Measurements from ENCODE around the gene SZT2.

Gene SZT2

DNA sequence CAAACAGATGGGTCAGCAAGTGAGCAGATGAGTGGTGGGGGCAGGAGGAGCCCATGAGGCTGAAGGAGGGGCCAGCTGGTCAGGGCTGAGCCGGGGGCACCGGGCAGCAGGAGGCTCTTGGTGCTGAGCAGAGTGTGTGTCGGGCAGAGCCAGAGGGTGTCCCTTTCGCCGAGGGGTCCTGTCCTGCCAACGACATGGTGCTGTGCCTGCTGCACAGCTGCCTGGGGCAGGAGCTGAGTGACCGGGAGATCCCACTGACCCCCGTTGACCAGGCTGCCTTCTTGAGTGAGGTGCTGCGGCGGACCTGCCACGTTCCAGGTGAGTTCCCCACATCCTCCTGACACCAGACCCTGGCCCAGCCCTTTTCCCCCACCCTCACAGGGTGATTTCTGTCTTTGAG is 36.5 kb downstream of the SZT2 start:
- DNase-seq: no peak

DNA sequence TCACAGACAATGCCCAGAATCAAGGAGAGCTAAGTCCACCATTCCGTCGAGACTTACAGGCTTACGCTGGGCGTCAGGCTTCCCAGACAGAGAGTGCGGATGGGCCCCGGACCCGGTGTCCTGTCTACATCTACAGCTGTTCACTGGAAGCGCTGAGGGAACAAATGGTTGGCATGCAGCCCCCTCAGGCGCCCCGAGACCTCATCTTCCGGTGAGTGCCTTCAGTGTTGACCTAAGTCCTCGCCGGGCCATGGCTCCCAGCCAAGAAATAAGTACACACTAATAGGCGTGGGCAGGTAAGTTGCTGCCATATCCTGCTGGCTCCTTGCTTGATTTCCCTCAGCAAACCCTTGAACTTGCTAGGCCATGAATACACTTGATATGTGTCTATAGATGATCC is 37.8 kb downstream of the SZT2 start:
- no peak for DNase-seq

DNA sequence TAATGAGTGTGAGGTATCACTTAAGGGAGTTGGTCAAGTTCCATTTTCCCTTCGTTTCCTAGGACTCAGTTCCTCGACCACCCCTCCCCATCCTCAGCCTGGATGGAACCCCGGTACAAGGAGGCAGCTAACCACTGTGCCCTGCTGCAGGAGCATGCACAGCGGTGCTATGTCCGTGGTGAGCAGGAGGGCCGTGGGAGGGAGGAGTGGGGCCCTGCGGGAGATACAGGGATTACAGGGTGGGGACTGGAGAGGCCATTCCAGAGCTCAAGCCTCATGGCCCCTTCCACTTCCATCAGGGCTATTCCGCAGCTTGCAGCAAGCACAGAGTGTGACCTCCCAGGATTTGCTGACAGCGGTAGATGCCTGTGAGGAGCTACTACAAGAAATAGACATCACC is 38.2 kb downstream of the SZT2 start:
- no peak for DNase-seq

DNA sequence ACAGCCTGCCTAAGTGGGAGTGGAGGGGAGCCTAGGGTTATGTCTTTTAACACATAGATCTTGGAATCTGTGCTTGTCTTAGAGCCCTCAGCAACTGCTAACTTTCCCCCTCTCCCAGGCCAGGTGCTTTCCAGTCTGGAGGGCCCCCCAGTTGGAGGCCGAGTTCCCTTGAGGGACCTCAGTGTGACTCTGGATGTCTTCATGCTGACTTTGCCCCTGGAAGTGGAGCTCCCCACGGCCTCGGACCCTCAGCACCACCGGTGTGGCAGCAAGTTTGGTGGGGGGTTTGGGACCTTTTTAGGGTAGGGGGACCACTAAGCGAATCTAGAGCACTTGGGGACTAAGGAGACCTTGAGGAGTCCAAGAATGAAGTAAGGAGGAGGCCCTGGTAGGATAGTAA is 41.1 kb downstream of the SZT2 start:
- no peak for DNase-seq

DNA sequence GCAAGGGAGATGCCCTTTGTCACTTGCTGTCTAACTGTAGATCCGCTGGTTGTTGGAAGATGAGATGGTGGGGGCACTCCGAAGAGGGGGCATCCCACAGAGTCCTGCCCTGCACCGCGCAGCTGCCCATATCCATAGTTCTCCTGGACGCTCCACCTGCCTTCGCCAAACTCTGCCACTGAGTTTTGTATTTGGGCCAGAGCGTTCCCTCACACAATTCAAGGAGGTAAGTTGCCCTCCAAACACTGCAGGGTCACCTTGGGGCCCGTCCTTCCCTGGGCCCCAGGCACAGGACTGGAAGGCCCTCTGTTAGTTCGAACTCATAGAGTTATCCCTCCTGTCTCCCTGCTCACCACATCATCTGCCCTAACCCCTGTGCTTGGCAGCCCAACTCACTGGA is 42.0 kb downstream of the SZT2 start:
- DNase-seq: no peak

DNA sequence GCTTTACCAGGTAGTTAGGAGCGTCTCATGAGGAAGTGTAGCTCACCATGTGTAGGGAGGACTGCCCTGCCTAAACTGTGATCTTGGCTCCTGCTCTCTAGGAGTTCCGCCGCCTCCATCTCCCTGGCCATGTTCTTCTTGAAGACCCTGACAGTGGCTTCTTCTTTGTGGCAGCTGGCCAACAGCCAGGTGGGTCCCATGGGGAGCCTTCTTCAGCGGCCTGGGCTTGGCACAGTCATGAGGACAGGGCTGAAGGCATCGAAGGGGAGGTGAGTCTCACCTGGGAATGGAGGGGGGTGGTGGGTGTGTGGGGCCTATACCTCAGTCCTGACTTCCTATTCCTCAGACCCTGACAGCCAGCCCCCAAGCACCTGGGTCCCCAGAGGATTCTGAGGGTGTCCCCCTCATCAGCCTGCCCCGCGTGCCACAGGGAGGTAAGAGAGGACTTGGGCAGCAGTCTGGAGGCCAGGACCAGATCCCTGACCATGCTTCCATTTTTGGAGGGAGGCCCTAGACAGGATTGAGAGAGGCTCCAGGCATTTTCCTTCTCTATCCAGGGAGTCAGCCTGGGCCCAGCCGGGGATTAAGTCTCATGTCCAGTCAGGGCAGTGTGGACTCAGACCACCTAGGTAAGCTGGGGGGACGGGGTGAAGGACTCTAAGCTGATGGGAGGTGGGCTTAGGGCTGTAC is 42.6 kb downstream of the SZT2 start:
- DNase-seq: no peak

DNA sequence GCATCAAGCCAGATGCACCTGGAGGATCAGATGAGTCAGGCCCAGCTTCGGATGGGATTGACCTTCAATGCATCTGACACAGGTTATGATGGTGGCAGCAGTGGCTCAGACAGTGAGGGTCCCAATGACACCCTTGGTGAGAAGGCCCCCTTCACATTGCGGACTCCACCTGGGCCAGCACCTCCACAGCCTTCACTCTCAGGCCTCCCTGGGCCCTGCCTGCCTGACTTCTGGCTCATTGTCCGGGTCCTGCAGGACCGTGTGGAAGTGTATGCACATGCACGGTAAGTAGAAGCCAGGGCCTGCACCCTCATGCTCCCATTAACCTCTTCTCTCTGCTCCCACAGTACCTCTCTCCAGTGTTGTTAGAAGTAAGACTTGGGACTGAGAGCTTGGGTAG is 43.2 kb downstream of the SZT2 start:
- no peak for DNase-seq

DNA sequence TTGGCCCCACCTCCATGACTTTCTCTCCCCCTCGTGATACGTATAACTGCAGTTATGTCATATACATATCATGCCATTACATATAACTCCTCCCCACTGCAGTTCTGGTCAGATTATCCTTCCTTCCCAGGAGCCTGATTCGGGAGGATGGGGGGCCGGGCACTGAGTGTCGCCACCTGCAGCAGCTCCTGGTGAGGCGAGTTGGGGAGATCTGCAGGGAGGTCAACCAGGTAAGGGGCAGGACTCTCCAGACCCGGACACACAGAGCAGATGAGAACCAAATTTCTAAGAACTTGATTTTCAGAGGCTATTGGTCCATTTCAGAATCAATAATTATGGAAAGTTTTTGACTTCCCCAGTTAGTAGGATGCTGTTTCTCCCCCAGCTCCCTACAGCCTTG is 44.6 kb downstream of the SZT2 start:
- no peak for DNase-seq

DNA sequence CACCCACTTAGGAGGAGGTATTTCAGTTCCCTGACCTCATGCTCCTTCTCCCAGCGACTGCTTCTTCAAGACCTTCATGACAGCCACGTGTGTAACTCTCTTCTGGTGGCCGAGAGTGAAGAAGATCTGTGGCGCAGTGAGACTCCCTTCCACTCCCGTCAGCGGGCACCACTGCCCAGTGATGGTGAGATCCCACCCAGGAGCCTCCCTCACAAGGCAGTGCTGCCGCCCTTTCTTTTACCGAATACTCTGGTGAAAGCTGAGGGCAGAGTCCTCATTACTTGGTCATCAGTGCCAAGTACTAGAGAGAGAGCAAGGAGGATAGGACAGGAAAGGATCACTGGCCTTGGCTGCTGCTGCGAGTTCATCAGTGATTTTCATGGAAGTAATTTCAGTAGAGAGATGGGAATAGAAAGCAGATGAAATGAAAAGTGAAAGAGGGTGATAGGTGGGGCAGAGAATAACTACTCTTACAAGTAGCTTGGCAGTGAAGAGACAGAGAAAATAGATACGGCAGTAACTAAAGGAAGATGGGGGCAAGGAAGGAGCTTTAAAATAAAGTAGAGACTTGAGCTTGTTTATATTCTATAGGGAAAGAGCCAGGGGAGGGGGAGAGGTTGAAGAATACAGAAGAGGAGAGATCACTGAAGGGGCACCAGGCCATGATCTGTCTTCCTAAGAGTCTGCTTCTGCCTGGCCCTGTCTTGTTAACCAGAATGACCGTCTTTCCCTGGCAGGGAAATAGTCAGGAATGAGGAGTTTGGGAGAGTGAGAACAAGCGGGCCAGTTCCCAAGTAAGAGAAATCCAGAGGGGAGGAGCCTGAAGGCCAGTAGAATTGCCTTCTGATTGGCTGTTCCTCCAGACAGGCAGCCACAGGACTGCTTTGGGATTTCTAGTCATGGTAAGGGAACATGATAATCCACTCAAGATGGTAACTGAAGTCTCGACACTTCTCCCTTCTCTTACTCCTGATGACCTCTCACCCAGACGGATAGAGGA is 45.7 kb downstream of the SZT2 start:
- DNase-seq: no peak

DNA sequence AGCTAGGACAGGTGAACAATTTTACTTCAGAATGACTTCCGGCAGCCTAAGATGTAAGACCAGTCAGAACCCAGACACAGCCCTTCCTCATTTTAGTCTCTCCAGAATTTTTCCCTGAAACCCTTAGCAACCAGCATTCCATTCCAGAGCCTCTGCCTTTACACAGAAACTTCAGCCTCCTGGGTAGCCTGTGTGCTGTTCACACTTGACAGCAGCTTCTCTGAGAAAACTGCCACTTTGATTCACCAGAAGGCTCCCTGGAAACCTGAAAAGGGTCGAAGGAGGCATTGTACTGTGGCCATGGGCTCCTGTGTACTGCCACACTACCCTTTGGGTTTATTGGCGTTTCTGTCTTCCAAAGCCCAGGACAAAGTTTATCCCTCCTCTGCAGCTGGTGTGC is 46.7 kb downstream of the SZT2 start:
- DNase-seq: no peak

DNA sequence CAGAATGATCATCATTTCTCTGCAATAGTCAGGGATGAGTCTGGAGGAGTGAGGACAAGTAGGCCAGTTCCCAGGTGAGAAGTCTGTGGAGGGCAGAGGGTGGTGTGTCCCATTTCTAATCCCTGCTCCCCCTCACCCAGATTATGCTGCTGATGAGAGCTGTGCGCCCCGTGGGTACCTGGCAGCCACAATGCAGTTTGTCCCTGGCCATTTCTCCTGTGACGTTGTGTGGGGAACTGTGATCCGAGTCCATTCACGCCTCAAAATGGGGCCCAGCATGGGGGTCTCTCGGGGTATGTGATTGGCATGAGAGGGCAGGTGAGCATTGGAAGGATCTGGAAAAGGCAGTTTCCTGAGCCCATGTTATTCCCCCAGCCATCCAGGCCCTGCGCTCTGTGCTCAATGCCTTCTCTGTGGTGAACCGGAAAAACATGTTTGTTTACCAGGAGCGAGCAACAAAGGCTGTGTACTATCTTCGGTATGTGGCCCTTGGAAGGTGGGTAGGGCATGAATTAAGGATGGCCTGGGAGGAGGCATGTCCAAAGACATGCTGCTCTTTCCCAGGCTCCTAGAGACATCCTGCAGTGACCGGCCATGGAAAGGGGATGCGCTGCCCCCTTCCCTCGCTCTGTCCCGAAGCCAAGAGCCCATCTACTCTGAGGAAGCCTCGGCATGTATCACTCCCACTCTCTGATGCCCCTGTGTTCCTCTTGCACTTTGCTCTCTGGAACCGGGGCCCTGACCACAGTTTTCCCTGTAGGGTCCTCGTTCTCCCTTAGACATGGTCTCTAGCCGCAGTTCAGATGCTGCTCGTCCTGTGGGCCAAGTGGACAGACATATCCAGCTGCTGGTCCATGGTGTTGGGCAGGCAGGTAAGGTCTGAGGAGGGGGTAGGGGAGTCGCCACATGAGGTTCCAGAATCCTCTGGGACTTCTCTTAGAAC is 47.6 kb downstream of the SZT2 start:
- no peak for DNase-seq

DNA sequence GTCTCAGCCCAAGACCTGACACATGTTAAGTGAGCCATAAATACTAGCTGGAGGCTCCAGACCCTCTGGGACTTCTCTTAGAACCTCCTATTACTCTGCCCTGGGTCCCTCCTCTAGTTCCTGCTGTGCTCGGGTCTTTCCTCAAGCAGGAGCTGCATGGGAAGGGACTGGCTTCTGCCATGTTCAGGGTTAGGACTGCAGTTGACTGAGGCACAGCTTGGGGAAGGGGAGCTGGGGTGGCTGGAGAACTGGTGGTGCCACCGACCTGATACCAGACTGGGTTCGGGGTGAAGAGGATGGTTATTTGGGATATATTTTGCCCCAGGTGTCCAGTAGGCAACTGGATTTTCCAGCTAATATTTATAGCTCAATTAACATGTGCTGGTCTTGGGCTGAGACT is 48.3 kb downstream of the SZT2 start:
- DNase-seq: no peak

DNA sequence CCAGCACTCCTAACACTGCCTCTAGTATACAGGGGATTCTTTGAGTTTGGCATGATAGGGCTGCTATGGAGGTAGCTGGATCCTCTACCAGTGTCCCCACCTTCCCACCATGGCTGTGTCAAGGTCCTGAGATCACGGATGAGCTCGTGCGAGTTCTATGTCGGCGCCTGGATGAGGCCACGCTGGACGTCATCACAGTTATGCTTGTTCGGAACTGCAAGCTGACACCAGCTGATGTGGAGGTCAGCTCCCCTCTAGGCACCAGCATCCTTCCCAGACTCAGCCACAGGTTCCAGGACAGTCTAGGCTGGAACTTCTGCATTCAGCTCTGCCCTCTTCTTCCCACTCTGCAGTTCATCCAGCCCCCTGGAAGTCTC is 48.9 kb downstream of the SZT2 start:
- no peak for DNase-seq

DNA sequence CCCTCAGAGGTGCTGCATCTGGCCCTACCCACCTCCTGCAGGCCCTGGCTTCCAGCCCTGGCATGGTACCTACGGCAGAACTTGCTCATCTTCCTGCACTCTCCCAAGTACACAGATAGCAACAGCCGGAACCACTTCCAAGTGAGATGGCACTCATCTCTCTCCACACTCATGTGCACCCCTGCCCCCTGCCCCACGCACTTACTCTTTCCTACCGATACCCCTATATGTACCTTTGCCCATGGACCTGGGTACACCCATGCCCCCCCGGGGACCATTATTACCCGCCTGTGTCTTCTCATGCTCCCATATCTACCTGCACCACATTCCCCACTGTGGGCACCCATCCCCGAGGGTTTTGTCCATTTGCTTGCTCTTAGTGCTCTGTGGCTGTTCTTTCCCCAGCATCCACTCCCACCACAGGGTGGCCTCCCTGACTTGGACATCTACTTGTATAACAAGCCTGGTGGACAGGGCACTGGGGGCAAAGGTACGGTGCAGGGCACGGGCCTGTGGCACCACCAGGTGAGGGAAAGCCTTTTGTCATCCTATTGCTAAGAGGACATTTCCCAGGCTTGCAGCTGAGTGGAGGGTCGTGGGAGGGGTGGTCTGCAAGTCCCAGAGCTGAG is 49.4 kb downstream of the SZT2 start:
- no peak for DNase-seq

DNA sequence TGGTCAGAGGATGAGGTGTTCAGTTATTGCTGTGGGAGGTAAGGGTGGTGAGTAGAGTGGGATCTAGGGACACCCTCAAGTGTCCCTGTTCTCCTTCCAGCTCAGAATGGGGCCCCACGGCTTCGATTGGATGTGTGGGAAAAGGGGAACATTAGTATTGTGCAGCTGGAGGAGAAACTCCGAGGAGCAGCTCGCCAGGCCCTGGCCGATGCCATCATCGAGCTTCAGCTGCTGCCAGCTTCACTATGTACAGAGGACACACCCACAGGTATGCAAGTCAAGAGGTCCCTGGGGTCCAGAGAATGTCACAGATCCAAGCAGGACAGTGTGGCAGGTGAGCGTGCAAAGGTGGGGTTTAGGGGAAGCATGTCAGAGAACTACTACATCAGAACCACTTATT is 50.1 kb downstream of the SZT2 start:
- no peak for DNase-seq

DNA sequence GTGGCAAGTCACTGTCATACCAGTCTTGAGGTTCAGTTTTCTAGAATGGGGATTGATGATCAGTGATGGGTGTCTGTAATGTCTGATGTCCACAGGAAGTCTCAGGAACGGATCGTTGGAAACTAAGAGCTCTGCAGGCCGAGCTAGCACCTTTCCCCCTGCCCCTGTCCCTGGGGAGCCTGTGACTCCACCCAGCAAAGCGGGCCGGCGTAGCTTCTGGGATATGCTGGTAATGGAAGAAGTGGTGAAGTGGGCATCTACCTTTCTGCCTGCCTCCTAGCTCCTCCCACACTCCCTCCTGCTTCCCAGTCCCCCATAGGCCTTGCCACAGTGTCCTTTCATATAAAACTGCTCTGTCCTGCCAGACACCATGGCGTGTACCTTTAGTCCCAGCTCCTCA is 50.7 kb downstream of the SZT2 start:
- DNase-seq: no peak

DNA sequence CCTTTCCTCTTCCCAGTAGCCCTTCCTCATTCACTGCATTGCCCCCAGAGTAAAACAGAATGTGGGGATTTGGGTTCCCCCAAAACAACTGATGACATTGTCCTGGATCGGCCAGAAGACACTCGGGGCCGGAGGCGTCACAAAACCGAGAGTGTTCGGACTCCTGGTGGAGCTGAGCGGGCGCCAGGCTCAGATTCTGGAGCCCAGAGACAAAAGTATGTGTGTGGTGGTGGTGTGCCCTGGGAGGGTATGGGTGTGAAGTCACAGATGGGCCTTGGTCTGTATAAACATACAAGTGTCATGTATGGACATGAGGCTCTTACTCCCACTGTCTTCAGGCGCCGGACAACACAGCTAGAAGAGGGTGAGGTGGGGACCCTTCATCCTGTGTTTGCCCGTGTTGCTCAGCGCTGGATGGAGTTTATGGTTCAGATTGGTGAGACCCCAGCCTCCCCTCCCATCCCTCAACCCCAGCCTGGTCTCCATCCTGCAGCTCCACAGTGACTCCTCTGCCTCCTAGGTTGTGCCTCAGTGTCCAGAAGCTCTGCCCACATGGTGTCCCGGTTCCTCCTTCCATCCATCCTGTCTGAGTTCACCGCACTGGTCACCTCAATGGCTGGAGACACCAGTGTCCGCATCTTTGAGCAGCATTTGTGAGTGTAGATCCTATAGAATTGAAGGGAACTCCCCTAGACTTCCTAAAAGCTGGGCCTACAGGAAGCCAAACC is 51.6 kb downstream of the SZT2 start:
- DNase-seq: no peak

DNA sequence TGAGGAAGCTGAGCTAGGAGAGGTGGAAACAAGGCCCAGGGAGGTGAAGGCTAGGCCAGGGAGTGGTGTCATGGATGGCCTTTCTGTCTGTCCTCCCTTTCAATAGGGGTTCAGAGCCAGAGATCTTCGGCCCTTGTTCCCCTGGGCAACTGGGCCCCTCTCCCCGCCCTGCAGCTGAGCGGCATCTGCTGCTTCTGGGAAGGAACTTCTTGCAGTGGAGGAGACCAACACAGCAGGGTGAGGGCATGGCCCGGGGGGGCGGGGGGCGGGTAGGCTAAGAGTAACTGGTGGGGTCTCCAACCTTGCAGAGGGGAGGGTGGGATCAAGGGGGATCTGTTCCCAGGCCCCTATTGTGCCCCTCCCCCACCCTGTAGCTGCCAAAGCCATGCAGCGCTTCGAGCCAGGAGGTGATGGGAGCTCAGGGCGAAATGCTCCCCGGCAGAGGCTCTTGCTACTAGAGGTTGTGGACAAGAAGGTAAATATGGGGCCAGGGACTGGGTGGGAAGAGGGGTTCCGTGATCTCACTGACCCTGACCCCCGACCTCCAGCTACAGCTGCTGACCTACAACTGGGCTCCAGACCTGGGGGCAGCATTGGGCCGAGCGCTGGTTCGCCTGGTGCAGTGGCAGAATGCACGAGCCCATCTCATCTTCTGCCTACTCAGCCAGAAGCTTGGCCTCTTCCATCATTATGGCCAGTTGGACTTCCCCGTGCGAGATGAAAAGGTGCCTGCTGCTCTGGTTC is 52.4 kb downstream of the SZT2 start:
- no peak for DNase-seq

DNA sequence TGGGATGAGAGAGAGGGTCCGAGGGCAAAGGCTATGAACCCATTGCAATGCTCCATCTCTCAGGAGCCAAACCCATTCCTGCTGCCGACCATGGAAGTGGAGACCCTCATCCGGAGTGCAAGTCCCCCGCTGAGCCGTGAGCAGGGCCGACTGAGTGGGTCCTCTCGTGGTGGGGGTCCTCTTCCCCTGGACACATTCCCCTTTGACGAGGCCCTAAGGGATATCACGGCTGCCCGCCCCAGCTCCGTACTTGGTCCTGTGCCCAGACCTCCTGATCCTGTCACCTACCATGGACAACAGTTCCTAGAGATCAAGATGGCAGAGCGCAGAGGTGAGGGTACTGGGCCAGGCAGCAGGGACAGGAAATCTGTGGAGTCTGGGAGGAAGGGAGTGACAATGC is 53.1 kb downstream of the SZT2 start:
- no peak for DNase-seq

DNA sequence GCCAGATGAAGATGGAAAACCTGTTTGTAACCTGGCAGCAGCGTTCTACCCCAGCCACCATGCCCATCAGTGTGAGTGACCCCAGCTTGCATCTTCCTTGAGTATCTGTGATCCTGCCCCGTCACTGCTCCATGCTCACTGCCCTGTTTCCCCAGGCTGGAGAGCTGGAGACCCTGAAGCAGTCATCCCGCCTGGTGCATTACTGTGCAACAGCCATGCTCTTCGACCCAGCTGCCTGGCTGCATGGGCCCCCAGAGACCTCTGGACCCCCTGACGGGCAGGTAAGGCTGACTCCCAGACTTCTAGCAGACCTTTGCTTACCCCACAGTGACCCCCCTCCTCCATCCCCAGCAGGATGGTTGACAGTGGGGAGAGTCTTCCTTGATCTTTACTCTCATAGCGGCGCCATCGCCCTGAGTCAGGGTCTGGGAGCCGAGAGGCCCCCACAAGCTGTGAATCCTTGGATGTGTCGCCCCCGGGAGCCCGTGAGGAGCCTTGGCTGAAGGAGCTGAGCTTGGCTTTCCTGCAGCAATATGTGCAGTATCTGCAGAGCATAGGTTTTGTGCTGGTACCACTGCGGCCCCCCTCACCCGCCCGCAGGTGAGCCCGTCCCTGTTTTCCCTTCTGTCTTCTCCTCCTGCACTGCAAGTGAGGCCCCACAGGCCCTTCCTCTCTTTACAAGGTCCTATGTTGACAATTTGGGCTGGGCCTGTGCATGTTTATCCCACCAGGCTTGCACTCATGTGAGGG is 53.7 kb downstream of the SZT2 start:
- DNase-seq: no peak
